ENCODE measurements around the gene CFHR2. TPM values are rescaled to one million over a fixed set of nuclear protein-coding genes. Genes with fewer than 3 reads are reported as not detected.
"Not testable (repeated sequence)": the region's sequence is repeated elsewhere in the genome, so short reads cannot be mapped to it uniquely, and the experiment has no call there.

CFHR2 gene
- total RNA-seq, result not detected in 2 replicates

DNA sequence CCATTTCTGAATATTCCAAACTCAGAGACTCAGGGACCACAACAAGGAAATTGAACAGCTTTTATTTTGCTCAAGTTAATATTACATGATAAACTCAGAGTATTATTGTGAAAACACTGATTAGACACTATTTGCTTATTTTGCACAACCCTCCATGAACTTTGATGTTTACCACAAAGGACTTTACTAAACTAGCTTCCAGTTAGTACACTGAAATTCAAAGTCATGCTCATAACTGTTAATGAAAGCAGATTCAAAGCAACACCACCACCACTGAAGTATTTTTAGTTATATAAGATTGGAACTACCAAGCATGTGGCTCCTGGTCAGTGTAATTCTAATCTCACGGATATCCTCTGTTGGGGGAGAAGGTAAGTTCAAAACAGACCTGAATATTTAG lies at the start of gene CFHR2:
CFHR2 (plus strand) TSS at position 171 of the 400 bp plus-strand sequence; CDS start at position 314, 143 bp downstream.
- DNase-seq (ENCODE audit: extremely low read depth, low read depth, low spot score), result not testable (repeated sequence)

- no peak for DNase-seq (ENCODE audit: extremely low read depth, low read depth, low spot score)
Measured at GRCh38 chr1:196896355-196896754, 47.2 kb upstream of the CFHR2 start.

DNA sequence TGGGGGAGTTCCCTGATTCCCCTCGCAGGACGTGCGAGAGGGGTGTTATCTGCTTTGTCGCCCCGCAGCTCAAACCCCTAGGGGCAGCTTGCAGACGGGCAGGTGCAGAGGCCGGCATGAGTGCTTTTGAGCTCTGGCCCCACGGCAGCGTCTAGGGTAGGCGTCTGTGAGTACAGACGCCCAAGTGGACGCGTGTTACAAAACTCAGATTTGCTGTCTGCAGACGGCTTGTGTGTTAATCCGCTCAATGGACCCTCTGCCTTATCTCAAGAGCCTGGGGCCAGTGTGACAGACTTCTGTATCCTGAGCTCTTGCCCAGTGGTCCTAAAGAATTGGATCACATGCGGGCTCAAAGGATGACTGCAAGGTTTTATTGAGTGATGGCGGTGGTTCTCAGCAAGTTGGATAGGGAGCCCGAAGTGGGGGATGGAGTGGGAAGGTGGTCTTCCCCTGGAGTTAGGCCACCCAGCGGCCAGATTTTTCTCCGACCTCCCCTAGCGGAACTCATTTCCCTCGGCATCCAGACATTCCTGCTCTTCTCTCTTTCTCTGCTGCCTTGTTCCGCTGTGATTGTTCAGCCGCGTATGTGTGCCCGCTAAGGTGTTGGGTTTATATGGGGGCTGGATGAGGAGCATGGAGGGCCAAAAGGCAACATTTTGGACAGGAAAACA lies 46.2 kb upstream of the CFHR2 start:
- no peak for DNase-seq (ENCODE audit: extremely low read depth, low read depth, low spot score)

- no peak for DNase-seq (ENCODE audit: extremely low read depth, low read depth, low spot score)
Measured at GRCh38 chr1:196902344-196902743, 41.2 kb upstream of the CFHR2 start.

DNA sequence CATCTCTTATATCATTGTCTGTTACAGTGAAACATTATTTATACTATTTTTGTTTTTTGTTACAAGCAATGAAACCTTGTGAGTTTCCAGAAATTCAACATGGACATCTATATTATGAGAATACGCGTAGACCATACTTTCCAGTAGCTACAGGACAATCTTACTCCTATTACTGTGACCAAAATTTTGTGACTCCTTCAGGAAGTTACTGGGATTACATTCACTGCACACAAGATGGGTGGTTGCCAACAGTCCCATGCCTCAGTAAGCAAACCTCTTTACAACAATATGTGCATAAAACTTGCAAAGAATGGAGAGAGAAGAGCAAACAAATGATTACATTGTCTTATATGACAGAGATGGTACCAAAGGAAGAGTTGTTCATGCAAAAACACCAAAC lies 33.3 kb upstream of the CFHR2 start:
- no peak for DNase-seq (ENCODE audit: extremely low read depth, low read depth, low spot score)

DNA sequence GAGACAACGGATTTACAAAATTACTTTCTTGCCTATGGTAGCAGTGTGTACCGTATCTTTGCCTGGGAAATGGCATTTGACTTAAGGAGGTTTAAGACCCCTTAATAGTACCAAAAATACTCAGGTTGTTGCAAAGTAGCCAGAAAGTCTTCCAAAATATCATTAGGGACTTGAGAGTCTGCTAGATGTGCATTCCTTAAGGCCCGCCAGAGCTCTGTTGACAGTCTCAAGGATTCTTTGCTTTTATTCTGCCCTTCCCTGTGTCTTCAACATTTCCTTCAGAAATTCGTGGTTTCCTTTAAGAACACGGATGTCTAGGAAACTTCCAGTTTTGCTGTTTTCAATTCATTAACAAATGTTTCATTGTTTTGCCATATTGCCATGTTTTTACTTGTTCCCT lies 31.3 kb upstream of the CFHR2 start:
- not testable (repeated sequence) for DNase-seq (ENCODE audit: extremely low read depth, low read depth, low spot score)

DNA sequence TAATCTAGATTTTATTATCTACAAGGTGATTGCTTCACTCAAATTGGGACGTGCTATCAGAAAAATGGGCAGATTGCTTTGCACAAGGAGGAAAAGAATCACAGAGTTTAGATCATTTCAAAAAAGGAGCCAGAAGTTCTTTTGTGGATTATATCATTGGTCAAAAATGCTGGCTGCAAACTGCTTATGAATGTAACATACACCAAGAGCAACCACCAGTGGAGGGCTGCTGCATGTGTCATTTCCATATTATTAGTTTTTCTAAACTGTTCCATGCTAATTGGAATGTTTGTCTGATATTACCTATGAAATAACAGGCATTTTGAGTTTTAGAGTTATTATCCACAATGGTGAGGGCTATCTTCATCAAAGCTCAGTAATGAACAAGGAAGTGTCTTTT lies 16.7 kb upstream of the CFHR2 start:
- DNase-seq (ENCODE audit: extremely low read depth, low read depth, low spot score), result not testable (repeated sequence)

- DNase-seq (ENCODE audit: extremely low read depth, low read depth, low spot score), result not testable (repeated sequence)
Measured at GRCh38 chr1:196932853-196933252, 10.7 kb upstream of the CFHR2 start.

GRCh38 chr1:196933531-196934189 lies 9.9 kb upstream of the CFHR2 start:
- DNase-seq (ENCODE audit: extremely low read depth, low read depth, low spot score), result no peak

DNA sequence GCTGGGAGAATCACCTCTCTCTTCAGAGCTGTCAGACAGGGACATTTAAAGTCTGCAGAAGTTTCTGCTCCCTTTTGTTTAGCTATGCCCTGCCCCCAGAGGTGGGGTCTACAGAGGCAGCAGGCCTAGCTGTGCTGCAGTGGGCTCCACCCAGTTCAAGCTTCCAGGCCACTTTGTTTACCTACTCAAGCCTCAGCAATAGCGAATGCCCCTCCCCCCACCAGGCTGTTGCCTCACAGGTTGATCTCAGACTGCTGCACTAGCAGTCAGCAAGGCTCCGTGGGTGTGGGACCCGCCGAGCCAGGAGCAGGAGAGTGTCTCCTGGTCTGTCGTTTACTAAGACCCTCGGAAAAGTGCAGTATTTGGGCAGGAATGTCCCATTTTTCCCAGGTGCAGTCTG lies 2.1 kb upstream of the CFHR2 start:
- DNase-seq (ENCODE audit: extremely low read depth, low read depth, low spot score), result not testable (repeated sequence)

- DNase-seq (ENCODE audit: extremely low read depth, low read depth, low spot score), result no peak
Measured at GRCh38 chr1:196951711-196952394, 8.3 kb downstream of the CFHR2 start.

DNA sequence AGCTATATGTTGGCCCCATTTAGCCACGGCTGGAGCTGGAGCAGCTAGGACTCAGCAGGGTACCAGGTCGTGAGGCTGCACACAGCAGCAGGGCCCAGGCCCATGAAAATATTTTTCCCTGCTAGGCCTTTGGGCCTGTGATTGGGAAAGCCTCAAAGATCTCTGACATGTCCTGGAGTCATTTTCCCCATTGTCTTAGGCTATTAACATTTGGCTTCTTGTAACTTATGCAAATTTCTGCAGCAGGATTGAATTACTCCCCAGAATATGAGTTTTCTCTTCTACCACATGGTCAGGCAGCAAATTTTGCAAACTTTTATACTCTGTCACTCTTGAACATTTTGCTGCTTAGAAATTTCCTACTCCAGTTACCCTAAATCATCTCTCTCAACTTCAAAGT lies 11.2 kb downstream of the CFHR2 start:
- no peak for DNase-seq (ENCODE audit: extremely low read depth, low read depth, low spot score)

- no peak for DNase-seq (ENCODE audit: extremely low read depth, low read depth, low spot score)
Measured at GRCh38 chr1:196955926-196956325, 12.4 kb downstream of the CFHR2 start.

DNA sequence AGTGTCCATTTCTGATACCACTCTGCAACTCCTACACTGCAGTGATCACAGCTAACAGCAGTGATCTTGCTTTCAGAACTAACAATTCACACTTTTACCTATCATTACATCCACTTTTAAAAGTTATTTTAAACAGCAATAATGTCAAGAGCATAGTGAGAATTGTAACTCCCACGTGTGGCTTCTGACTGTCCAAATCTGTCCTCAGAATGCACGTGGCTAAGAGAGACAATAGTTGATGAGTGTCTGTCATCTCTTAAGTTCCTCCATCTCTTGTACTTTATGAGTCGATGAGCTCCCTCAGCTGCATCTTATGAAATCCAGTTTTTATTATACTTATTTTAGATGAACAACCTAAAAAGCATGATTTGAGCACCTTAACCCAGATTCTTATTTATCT lies 17.3 kb downstream of the CFHR2 start:
- no peak for DNase-seq (ENCODE audit: extremely low read depth, low read depth, low spot score)

DNA sequence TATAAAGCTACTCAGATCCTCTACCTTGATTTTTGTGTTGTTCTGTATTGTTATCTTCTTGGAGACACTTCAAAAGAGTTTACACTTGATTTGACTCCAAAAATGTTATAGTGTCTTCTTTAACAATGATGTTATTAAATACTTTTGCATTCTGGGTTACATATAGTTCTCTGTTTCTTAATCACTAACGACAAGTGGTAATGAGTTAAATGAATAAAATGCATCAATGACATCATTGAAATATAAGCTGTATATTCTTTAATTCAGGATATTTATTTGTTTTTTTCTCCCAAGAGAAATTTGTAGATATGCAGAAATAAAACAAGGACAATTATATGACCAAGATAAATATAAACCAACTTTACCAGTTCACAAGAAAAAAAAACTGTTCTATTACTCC lies 26.6 kb downstream of the CFHR2 start:
- no peak for DNase-seq (ENCODE audit: extremely low read depth, low read depth, low spot score)

- no peak for DNase-seq (ENCODE audit: extremely low read depth, low read depth, low spot score)
Measured at GRCh38 chr1:196976278-196976677, 32.7 kb downstream of the CFHR2 start.

- DNase-seq (ENCODE audit: extremely low read depth, low read depth, low spot score), result no peak
Measured at GRCh38 chr1:196977278-196977677, 33.7 kb downstream of the CFHR2 start, which contains the start of gene CFHR5. Gene CFHR5, plus strand, starts transcription at chr1:196977556. Its CDS starts 109 bp downstream, at chr1:196977665.

DNA sequence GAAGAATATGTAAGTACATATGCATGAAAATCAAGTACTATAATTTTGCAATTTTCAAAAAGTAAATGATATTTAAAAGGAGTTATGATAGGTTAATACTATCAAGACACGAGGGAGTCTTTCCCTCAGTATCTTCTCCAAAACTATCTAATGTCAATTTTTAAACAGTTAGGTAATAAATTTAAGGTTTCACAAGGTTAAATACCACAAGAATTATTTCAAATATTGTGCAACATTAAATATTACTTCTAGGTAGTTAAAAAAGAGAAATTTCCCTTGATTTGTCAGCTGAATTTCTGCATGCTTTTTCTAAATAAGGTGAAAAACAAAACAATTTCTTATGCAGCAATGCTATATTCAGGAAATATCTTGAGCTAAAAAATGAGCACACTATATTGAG lies 37.3 kb downstream of the CFHR2 start:
- DNase-seq (ENCODE audit: extremely low read depth, low read depth, low spot score), result no peak

DNA sequence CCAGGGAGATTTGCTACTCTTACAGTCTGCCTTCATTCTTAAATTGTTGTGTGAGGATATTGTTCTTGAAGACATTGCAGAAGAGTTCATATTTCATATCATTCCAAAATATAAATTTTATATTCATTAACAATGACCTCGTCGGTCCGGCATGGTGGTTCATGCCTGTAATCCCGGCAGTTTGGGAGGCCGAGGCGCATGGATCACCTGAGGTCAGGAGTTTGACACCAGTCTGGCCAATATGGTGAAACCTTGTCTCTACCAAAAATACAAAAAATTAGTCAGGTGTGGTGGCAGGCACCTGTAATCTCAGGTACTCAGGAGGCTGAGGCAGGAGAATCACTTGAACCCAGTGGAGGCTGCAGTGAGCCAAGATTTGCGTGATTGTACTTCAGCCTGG lies 38.7 kb downstream of the CFHR2 start:
- not testable (repeated sequence) for DNase-seq (ENCODE audit: extremely low read depth, low read depth, low spot score)

- not testable (repeated sequence) for DNase-seq (ENCODE audit: extremely low read depth, low read depth, low spot score)
Measured at GRCh38 chr1:196991919-196992651, 48.5 kb downstream of the CFHR2 start.

DNA sequence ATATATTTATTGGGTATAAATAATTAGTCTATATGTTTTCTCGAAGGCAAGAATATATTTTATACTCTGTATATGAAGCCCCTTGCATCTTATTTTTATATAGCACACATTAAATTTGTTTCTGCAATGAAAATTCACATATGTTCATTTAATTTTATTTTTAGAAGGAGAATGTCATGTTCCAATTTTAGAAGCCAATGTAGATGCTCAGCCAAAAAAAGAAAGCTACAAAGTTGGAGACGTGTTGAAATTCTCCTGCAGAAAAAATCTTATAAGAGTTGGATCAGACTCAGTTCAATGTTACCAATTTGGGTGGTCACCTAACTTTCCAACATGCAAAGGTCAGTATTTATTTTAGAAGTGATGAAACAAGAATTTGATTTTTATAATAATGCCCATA lies 50.4 kb downstream of the CFHR2 start:
- no peak for DNase-seq (ENCODE audit: extremely low read depth, low read depth, low spot score)

All from glomerular endothelial cell (primary cell).